CD4-positive, alpha-beta T cell treated with Interleukin-17A for 4 hours (primary cell): ENCODE results near the gene ZRANB3.
"Not testable (repeated sequence)": the region's sequence is repeated elsewhere in the genome, so short reads cannot be mapped to it uniquely, and the experiment has no call there.

Experiments used
- DNase-seq: peaks from one replicate; pipeline ENCODE4 v3.0.0-alpha.2; 2020; ENCODE audit warnings: mixed read lengths

ZRANB3 gene

DNA sequence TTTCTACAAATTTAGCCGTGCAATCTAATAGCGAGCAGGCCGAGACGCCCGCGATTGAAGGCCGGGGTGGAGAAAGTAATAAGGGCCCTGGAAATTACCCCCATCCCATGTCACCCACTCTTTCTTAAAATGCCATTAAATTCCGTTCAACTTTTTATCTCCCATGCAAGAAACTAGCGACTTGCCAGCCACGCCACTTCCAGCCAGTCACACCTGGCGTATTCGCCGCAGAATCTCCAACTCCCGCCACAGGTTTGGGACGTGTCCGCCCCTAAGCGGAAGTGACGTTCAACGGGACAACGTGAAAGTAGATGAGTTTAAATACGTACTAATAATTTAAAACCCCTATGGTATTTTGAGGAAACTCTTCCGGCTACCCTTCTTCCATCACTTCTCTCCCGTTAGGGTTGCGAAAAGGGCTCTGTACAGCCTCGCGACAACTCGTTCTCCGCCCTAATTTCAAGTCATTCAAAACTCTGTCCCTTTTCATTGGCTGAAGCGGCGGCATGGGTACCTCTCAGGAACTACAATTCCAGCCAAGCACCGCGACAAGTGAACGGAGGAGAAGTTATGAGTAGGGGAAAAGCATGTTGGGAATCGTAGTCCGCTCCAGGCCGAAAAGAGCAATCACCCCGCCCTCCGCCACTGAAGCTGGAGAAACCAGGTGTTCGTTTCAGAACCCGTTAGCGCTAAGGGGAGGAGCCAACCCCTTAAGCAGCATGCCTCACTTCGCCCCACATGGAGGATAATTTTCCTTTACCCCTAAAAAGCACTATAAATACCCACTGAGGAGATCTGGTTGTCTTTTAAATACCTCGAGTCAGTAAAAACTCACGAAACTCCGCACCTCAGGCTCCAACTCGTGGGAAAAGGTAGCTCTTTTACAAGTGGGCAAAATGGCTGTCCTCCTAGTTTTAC, at the start of gene ZRANB3:
ZRANB3 (minus strand) TSS at position 906 of the 918 bp plus-strand sequence.
- DNase-seq = peak; percentile 93

DNA sequence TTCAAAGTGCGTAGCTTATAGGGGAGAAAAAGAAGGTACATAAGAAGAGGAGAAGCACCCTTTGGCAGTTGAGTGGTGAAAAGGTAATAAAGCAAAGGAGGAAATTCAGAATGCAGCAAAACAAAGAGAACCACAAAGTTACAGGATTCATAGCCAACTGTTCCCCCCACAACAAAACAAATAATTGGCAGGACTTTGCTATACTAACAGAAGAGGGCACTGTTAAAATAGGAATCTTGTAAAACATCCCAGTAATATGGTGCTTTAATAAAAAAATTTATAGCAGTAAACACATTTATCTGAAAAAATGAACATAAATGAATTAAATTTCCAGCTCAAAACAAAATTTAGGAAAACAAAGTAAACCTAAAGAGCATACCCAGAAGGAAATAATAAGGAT, 42.6 kb upstream of the ZRANB3 start:
- DNase-seq = no peak

DNA sequence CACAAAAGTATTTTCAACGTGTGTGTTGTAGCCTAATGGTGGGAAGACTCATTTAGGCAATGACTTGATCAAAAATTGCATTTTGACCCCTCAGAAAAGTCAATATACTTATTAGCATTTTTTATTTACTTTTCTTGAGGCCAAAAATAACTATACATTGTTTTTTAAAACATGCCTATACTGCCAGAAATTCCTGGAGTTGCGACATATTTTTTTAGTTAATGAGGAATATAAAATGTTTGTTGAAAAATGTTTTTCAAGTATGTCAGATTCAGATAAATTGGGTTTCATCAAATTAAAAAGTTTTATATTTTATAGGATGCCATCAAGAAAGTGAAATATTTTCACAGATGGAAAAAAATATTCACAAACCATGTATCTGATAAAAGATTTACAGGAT, 39.9 kb upstream of the ZRANB3 start:
- no peak for DNase-seq

DNA sequence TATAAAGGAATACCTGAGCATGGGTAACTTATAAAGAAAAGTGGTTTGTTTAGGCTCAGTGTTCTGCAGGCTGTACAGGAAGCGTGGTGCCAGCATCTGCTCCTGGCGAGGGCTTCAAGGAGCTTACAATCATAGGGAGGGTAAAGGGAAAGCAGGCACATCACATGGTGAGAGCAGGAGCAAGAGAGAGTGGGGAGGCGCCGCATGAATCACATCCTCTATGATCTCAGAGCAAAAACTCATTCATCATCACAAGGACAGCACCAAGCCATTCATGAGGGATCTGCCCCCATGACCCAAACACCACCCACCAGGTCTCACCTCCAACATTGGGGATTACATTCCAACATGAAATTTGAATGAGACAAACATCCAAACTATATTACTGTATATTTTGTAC, 32.8 kb upstream of the ZRANB3 start:
- no peak for DNase-seq

GRCh38 chr2:135561925-135562324, 30.9 kb upstream of the ZRANB3 start:
- no peak for DNase-seq

- no peak for DNase-seq
These were observed 26.5 kb upstream of the ZRANB3 start for GRCh38 chr2:135557530-135557929.

- DNase-seq = no peak
These were observed 24.3 kb upstream of the ZRANB3 start for GRCh38 chr2:135555311-135555710.

DNA sequence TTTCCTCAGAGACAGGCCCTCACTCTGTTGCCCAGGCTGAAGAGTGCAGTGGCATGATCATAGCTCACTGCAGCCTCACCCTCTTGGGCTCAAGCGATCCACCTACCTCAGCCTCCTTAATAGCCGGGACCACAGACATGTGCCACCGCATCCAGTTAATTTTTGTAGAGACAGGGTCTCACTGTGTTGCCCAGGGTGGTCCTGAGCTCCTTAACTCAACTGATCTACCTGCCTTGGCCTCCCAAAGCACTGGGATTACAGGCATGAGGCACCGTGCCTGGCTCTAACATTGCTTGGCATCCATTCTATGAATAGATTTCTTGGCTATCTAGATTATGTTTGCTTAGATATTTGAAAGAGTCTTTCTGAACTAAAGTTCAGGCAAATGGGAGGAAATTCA, 21.9 kb upstream of the ZRANB3 start:
- DNase-seq = no peak

- no peak for DNase-seq
These were observed 20.3 kb upstream of the ZRANB3 start for GRCh38 chr2:135551356-135551755.

- DNase-seq = no peak
These were observed 16.3 kb upstream of the ZRANB3 start for GRCh38 chr2:135547311-135547710.

- no peak for DNase-seq
These were observed 15.4 kb upstream of the ZRANB3 start for GRCh38 chr2:135546436-135546835.

DNA sequence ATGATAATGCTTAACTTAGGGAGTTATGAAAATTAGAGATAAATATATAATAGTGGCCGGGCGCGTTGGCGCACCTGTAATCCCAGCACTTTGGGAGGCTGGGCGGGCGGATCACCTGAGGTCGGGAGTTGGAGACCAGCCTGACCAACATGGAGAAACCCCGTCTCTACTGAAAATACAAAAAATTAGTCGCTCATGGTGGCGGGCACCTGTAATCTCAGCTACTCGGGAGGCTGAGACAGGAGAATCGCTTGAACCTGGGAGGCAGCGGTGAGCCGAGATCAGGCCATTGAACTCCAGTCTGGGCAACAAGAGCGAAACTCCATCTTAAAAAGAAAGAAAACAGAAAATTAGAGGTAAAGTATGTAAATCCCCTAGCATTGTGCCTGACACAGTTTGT, 2.5 kb upstream of the ZRANB3 start:
- DNase-seq = not testable (repeated sequence)

DNA sequence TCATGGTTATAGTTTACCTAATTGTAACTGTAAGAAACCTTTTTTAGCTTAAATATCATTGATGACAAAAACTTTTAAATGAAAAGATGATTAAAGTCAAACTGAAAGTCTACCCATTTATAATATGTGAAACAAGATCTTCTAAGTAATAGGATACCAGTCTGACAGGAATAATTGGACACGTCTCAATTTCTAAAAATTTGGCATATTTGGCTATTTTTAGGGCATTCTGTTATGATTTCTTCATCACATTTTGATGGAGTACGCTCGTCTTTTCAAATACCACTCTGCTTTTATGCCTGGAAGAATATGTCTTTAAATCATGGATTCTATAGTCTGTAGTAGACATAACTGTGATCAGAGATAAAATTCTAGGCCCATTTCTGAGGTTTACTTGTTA, 1.6 kb upstream of the ZRANB3 start:
- no peak for DNase-seq

DNA sequence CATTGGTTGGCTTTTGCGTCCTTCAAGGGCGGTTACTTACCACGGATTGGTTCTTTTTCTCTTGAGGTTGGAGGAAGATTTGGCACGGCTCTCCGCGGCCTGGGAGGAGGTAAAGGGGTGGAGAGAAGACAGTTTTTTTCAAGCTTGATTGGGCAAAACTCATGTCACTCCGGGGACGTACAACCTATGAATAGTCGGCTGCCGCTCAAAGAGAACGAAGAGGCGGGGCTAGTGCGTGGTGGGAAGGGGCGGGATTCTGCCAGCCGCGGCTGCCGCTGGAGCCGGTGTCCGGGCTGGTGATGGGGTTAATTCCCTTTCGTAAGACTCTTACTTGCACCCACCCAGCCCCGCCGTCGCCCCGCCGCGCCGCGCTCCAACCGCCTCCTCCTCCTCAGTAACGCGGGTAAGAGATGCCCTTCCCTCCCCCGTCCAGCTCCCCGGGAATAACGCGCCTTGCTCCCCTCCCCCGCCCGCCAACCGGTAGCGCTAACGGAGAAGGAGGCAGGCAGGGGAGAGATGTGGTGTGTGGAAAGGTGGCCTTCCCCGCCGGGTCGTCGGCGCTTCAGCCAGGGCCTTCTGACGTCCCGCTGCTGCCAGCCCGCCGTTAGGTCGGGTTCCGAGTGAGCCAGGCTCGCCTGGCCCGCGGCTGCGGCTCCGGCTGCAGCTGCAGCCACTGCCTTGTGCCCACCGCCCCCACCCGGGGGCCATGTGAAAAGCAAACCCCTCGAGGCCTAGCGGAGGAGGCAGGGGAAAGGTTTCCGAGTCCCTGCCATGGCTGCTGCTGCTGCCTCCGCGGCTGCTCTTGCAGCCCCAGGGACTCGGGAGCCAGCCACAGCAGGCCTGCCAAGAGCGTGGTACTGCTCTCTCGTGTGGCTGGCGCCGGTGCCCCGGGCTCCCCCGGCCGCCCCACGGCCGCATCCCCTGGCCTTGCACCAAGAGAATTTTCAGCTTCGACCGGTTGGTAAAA, 496 bp upstream of the ZRANB3 start, which contains the start of gene R3HDM1:
R3HDM1 (plus strand) TSS at position 254 of the 967 bp plus-strand sequence. CDS start 73,362 bp downstream, outside the sequence.
- peak; percentile 95 for DNase-seq

DNA sequence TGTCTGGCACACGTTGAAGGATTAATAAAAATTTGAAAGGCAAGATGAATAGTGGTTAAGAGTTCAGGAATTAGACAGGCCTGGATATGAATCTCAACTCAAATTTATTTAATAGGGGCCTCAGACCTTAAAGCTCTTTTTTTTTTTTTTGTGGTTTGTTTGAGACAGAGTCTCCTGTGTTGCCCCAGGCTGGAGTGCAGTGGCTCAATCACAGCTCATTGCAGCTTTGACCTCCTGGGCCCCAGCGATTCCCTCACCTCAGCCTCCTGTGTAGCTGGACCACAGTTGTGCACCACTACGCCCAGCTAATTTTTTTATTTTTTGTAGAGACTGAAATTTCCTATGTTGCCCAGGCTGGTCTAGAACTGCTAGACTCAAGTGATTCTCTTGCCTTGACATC, 3.0 kb downstream of the ZRANB3 start:
- DNase-seq = no peak

- no peak for DNase-seq
These were observed 5.2 kb downstream of the ZRANB3 start for GRCh38 chr2:135525786-135526185.

GRCh38 chr2:135512099-135512498, 18.9 kb downstream of the ZRANB3 start:
- DNase-seq = no peak

DNA sequence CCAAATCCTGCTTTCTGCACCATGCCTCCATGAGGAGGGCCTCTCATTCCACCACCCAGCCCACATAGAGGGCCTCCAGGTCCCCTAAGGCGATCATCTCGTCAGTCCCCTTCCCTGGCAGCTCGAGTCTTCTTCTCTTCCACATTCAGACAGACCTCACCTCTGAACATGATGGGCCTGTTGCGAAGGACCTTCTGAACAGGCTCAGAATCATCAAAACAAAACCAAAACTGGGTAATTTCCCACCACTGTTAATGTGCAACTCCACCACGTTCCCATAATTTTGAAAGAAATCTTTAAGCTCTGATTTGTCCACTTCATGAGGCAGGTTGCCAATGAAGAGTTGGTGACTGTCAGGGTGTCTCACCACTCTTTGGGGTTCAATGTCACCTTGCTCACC, 20.4 kb downstream of the ZRANB3 start:
- no peak for DNase-seq

- no peak for DNase-seq
These were observed 26.2 kb downstream of the ZRANB3 start for GRCh38 chr2:135504811-135505210.

- not testable (repeated sequence) for DNase-seq
These were observed 32.4 kb downstream of the ZRANB3 start for GRCh38 chr2:135498588-135498987.

GRCh38 chr2:135494917-135495316, 36.1 kb downstream of the ZRANB3 start:
- no peak for DNase-seq

GRCh38 chr2:135494503-135494902, 36.5 kb downstream of the ZRANB3 start:
- no peak for DNase-seq

GRCh38 chr2:135490376-135490775, 40.6 kb downstream of the ZRANB3 start:
- DNase-seq = no peak
